OCI-LY7 (cell line): ENCODE measurements around the gene ALK.

Experiments used
- EZH2phosphoT487 ChIP-seq: fragments of 200-600 bp; sonication (generic); IDR thresholded peaks from 2 replicates; pipeline ENCODE4 v1.6.1; 2018; ENCODE audit warnings: low read depth, borderline replicate concordance, mild to moderate bottlenecking, mixed run types, antibody characterized with exemption, low read length, moderate library complexity, mixed read lengths
- TF ChIP-seq, protein P1 (sequence below): fragments of 200-600 bp; sonication (generic); conservative IDR thresholded peaks from 2 replicates; pipeline ENCODE4 v1.5.1; 2014; ENCODE audit warnings: mild to moderate bottlenecking, antibody characterized with exemption, low read length, moderate library complexity, mixed read lengths

DNA sequence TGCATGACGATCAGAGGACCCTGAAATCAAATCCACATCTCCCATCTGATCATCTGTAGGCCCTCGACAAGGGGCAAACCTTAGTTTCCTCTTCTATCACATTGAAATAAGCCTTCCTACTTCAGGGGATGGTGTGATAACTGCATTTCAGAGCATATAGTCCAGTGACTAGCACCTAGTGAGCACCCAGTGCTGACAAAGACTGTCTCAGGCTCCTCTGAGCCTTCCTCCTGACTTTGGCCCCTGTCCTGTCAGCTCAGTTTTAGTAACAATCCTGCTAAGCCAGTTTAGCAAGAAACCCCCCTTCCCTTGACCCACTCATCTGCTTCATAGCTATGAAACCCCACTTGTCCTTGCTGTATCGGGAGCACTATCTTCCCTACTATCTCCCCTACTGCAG is 304.0 kb downstream of the ALK start:
- no peak for TF ChIP-seq EZH2phosphoT487
- TF ChIP-seq, protein P1, sequence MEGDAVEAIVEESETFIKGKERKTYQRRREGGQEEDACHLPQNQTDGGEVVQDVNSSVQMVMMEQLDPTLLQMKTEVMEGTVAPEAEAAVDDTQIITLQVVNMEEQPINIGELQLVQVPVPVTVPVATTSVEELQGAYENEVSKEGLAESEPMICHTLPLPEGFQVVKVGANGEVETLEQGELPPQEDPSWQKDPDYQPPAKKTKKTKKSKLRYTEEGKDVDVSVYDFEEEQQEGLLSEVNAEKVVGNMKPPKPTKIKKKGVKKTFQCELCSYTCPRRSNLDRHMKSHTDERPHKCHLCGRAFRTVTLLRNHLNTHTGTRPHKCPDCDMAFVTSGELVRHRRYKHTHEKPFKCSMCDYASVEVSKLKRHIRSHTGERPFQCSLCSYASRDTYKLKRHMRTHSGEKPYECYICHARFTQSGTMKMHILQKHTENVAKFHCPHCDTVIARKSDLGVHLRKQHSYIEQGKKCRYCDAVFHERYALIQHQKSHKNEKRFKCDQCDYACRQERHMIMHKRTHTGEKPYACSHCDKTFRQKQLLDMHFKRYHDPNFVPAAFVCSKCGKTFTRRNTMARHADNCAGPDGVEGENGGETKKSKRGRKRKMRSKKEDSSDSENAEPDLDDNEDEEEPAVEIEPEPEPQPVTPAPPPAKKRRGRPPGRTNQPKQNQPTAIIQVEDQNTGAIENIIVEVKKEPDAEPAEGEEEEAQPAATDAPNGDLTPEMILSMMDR, result no peak
